RKO (cell line): ENCODE results near the gene BTN1A1.
"Not testable (repeated sequence)": the region's sequence is repeated elsewhere in the genome, so short reads cannot be mapped to it uniquely, and the experiment has no call there.

Source experiments
- DNase-seq: peaks from one replicate; pipeline ENCODE4 v3.0.0-alpha.2; 2016; ENCODE audit warnings: low spot score

BTN1A1 gene

DNA sequence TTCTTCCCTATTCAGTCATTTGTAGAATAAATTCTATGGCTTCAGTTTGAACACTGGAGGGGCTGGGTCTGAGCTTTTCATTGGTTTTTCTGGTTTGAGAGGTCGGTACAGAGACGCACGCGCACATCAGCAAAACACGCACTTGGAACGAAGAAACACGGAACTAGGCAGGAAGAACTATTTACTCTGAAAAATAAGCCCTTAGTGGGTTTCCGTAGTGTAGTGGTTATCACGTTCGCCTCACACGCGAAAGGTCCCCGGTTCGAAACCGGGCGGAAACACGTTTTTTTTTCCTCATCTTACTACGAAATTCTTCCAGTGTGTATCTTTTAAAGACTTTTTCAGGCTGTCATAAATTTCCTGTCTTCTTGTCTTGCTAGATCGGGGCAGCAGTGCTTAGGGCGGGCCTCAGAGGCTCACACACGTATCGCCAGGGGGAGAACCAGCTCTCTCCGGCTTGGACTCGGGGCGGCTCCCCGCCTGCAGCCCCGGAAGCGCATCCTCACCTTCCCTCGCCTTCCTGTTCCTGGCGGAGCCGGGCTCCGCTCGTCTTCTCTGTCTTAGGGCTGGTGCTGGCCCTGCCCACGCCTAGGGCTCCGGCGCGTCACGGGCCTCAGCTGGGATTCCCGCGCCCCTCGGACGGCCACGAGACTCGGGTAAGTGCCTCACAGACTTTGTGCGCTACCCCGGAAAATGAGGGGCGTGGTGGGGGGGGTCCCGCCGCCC, 37.9 kb downstream of the BTN1A1 start, which contains the start of gene HMGN4:
HMGN4 (plus strand) TSS at position 521 of the 726 bp plus-strand sequence. CDS start 6,841 bp downstream, outside the sequence.
- peak; percentile 90 for DNase-seq

DNA sequence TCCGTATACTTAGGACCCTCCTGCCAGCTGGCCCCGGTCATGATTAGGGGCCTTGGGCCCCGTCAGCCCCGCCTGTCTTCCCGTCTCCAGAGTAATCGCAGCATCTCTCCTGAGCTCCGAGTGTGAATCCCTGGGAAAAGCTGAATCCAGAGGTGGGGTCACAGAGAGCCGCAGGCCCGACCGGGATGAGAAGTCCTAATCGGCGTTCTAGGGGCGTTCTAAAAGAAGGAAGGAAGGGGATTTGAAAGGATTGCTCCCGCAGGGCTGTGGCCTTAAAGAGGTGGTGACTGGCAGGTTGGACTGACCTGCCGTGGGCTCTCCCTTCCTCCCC, 38.4 kb downstream of the BTN1A1 start:
- DNase-seq, result peak; percentile 47

DNA sequence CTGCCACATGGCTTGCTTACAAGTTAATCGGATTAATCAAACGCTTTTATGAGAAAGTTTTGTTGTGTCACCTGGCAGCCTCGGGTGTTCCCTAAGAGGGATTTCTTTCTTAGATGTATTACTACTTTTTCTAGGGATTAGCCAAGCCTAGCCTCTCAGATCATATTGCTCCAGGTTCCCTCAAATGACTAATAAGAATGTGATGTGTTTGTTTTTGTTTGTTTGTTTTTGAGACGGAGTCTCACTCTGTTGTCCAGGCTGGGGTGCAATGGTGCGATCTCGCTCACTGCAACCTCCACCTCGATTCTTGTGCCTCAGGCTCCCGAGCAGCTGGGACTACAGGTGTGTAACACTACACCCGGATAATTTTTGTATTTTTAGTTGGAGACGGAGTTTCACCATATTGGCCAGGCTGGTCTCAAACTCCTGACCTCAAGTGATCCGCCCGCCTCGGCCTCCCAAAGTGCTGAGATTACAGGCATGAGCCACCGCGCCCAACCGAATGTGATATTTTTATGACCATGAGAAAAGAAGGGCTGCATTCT, 39.0 kb downstream of the BTN1A1 start:
- DNase-seq, result peak; percentile 32

DNA sequence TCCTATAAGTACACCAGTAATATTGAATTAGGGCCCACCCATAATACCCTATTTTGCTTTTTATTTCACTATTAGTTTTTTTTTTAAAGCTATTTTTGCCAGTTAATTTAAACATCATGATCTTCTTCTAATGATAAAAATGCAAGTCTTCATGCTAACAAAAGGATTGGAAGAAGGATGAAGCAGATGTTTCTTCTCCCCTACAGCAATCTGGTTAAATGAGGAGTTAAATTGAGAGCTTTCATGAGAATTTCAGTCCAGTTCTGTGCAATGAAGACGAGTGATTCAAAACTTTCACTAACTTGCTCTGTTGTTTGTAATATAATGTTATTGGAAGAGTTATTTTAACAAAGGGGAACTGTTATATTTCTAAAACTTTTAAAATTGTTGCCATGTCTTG, 41.5 kb downstream of the BTN1A1 start:
- DNase-seq, result no peak

DNA sequence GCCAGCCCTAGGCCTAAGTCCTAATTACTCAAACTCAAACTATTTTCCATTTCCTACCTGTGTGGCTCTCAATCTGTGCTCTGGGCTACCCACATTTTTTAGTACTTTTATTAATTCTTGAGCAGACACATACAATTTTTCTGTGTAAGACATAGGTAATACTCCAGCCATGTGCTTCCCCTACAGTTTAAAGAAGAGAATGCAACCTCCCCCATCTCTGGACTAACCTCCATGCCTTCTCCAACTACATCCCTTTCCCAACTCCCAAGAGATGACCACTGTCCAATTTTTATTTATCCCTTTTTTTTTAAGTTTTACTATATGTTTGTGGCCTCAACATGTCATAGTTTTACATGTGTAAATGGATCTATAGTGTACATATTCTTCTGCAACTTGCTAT, 43.9 kb downstream of the BTN1A1 start:
- DNase-seq, result peak; percentile 61

DNA sequence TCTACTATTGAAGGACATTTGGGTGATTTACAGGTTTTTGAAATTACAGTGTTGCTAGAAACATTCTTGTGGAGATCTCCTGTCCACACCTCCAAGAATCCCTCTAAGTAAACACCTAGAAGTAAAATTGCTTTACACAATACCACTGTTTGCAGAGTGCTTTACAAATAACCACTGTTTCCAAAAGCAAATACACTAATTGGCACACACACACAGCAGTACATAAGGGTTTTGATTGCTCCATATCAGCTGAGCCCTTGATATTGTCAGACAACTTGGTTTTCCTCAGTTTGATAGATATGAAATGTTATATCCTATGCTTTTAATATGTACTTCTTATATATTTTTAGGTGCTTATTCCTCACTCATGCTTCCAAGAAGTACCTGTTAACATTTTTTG, 44.4 kb downstream of the BTN1A1 start:
- no peak for DNase-seq

DNA sequence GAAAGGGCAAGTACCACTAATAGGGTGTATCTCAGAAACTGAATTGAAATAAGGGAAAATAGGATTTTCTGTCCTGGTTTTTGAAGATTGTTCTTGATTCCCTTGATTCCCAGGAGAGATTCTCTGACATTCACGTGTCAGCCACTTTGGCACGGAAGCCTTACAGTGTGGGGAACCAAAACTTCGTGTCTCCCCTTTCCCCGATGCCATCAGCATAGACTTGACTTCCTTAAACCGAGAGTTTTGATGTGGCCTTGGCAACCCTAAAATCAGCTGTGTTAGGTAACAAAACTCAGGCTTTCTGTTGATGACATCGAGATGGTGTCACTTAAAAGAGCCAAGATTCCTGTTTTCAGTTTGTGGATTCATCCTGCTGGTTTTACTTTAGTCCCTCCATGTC, 45.5 kb downstream of the BTN1A1 start:
- DNase-seq, result no peak

DNA sequence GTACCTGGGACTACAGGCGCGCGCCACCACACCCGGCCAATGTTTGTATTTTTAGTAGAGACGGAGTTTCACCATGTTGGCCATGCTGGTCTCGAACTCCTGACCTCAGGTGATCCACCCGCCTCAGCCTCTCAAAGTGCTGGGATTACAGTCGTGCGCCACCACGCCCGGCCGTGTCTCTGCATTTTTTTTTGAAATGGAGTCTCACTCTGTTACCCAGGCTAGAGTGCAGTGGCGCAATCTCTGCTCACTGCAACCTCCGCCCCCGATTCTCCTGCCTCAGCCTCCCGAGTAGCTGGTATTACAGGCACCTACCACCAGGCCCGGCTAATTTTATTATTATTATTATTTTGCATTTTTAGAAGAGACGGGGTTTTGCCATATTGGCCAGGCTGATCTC, 47.3 kb downstream of the BTN1A1 start:
- not testable (repeated sequence) for DNase-seq

DNA sequence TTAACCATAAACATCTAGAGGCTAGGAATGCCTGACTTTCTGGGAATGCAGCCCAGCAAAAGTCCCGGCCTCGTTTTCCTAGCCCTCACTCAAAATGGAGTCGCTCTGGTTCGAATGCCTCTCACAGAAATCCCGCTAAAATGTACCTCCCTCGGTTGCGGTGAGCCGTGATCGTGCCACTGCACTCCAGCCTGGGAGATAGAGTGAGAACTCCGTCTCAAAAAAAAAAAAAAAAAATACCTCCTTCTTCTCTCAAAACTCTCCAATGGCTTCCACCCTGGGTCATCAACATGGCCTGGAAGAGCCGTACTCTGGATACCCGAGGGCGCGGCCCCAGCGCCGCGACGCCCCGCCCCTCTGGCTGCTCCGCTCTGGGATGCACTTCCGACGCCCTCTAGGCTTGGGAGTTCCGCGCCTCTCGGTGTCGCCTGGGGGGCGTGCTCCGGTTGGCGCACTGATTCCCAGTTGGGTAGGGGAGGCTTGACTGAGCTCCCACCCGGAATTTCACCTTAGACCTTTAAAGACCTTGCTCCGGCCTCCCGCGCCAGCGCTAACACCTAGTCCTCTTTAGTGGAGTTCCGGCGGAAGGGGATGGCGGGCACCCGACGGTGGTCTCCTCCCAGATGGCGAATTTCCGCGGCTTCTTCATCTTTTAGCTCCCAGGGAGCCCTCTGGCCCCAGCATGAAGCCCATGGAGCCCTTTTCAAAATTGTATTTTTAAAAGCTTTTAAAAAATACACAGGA, 50.3 kb downstream of the BTN1A1 start:
- no peak for DNase-seq

DNA sequence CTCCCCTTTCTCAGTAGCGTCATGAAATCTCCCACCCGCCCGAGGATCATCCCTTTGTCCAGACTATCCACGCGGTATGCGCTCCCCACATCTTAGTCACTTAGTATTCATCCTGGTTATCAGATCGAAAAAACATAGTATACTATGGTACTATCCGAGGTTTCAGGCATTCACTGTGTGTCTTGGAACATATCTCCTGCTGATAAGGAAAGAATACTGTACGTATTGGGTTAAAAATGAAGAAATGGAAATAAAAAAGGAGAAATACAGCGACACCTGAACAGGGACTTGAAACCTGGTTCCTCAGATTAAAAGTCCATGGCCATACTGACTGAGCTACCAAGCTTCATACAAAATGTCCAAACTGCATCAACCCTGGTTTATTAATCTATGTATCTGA, 52.1 kb downstream of the BTN1A1 start:
- no peak for DNase-seq

DNA sequence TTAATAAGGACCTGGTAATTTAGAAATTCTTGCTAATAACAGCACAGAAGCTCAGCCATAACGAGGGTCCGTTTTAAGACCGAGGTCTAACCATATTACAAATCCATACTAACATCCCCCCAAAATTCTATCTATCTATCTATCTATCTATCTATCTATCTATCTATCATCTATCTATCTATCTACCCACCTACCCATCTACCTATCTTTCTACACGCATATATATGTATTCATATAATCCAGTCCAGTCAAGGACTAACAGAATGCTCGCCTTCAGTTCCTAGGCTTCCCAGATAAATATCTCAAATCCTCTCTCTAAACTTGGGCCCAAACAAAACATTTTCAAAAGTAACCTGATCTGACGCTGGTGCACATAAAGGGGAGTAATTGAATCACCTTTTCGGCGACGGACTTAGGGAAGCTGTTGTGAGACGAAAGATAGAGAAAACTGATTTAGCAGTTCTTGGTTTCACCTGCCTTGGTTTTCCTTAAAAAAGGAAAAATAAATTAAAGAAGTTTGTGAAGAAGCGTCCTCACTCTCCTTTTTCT, 52.6 kb downstream of the BTN1A1 start:
- no peak for DNase-seq

DNA sequence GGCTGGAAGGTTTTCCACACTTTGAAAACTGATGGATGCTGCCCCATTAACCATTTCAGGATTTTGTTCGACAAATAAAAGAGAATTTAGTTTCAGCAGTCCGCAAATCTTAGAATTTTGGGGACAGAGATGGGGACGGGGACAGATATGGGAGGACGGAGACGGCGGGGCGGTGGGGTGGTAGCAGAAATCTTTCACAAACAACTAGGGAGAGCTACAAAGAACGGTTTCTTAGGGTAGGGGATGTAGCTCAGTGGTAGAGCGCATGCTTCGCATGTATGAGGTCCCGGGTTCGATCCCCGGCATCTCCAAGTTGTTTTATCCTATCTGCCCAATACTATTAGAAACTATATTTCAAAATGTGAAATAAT, 53.1 kb downstream of the BTN1A1 start:
- DNase-seq, result peak; percentile 77

DNA sequence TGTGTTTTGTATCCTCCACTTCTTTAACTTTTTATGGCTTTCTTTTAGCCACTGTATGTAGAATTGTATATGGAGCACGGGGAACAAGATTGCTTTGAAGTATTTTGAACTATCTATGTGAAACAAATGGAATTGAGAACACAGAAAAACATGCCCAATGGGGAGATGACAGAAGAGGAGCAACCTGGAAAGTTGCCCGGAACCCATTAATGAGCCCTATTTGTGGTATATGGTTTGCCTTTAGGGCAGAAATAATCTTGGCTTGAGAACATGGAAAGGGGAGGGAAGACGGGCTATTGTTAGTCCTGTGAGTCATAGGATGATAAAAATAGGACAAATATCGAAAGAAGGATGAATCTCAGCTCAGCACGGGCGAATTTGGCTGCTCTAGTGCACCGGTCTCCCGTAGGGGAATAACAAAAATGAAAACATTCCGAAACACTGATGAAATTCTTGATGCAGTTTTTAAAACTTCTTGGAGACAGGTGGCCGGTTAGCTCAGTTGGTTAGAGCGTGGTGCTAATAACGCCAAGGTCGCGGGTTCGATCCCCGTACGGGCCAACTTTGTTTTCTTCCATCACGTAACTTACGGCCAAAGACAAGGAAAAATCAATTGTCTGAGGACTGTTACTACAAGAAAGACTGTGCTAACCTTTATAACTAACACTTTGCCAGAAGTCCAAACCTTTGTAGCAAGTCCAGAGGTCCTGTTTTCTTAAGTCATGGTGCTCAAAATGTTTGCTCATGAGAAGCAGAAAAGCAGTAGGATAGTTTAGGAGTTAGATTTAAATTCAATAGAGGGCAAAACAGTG, 53.7 kb downstream of the BTN1A1 start:
- peak; percentile 92 for DNase-seq

DNA sequence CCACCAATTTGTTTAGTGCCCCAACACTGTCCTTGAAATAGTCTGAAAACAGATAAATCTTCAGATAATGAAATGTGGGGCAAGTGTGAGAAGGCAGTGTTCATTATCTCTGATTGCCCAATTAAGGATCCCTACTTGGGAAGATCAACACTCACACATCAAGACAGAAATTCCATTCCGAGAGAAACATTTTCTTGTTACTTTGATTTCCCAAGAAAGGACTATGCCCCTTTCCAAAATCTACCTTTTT, 54.3 kb downstream of the BTN1A1 start:
- no peak for DNase-seq

DNA sequence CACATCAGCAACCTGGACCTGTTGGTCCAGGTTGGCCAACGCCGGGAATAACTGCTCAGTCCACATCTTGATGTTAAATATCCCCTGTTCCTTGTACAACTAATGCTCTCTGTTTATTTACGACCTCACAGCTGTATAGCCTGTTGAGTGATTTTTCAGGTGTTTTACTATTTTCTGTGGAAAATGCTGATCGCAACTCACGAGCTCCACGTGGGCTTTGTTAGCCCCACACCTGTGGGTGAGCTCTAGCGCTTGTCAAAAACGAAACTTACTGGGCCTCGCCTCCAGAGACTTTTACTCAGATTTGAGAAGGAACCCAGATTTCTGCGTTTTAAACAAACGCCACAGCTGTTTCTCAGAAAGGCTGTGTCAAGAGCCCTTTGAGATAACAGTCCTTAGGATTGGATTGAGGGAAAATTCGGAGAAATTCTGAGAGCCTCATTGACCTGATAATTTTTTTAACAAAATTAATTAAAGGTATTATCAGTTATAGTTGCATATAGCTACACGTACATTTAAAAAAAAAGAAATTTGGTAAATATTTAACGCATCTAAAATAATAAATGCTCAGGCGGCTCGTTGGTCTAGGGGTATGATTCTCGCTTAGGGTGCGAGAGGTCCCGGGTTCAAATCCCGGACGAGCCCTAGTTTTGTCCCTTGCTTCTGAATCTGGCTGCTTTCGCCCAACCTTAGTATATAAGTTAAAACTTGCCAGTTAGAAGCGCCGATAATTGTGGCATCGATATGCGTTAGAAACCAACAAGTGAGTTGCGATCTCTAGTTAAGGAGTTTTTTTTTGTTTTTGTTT, 54.8 kb downstream of the BTN1A1 start:
- peak; percentile 81 for DNase-seq

DNA sequence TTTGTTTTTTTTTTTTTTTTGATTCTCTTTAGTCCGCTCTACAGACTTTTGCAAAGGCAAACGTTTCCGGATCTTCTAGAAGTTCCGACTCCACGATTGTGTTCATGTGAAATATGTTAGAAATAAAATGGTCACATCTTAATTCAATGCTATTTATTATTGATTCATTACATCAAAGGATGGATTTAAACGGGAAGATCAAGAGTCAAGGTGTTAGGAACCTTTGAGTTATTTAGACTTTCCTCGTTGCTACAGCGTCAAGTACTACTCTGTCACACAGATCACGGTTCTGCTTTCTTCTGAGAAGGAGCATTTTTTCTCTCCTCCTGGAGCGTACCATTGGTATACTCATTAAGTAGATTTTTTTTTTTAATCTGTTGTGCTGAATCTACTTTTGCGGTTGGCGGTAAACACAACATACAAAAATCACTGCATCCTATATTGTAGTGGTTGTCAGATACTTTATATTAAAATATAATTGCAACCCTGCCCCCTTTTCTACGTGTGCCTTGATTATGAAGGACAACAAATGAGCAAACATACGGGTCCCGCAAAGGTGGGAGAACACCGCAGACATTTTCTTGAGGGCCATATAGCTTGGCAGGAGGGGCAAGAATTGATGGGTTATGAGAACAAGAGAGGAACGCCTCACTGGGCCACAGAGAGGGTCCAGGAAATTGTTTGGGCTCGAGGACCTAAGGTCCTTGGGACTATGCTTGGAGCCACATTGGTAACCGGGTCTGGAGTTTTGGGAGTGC, 55.6 kb downstream of the BTN1A1 start:
- peak; percentile 84 for DNase-seq

DNA sequence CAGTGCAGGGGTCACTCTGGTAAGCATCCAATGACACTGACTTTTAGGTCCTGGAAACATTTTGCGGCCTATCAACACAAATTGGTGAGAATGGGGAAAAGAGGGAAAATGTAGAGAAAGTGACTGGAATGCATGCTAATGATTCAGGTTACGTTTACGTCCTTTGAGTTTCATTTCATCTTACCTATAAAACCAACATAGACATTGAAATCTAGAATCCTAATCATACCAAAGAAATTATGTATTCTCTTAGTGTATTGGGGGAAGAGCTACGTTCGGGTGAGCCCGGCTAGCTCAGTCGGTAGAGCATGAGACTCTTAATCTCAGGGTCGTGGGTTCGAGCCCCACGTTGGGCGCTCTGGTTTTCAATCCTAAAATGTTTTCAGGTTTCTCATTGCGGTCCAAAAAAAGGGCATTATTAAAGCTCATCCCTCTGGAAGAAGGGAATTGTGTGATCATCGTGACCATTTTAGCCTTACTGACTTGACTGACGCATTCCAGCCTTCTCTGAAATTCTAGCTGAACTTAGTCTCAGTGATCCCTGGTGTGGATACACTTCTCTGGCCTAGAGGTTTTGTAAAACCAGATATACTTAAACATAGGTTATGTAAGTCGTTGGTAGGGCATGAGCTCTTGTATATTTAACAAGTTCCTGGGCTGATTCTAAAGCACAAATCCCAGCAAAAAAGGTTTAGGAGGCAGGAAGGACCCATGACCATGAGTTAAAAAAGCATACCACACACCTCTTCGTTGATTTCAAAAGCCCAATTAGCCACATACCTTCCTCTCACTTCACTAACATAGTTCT, 56.4 kb downstream of the BTN1A1 start:
- DNase-seq, result peak; percentile 94
